ENCODE data around the gene C18orf63. TPM values are rescaled to one million over a fixed set of nuclear protein-coding genes. Genes with fewer than 3 reads are reported as not detected.
"Not testable (repeated sequence)": the region's sequence is repeated elsewhere in the genome, so short reads cannot be mapped to it uniquely, and the experiment has no call there.

Gene C18orf63
- total RNA-seq, 4 donors from 2014 or later = not detected

DNA sequence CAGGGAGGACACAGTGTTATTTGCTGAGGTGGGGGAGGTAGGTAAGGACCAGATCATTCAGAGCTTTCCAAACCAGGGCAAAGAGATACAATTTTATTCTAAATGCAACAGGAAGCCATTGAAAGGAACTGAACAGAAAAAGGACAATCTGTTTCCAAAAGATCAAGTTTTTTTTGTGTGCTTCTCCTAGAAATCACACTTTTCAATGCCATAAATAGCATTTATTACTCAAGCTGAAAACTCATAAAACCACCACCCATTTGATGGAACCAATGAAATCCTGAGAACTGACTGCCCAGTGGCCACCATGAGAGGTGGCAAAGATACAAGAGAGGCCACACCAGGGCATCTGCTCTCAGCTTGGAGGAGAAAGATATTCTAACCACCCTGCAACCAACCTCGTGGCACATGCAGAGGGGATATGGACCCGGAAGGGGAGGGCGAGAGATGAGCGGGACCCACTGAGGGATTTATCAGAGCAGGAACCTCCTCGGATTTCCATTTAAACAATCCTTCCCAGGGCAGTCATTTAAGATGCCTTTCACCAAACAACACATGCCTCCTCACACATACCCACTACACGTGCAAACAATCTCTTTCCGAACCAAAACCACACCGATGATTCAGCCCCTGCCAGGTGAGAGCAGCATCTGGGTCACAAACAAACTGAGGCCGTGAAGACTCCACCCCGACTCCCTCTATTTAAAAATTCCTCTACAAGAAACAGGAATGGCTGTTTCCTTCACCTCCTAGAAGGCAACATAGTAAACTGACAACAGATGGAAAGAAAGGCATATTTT is 32.7 kb upstream of the C18orf63 start:
- Histone ChIP-seq H3K27ac (peak overlapping the region in 3 of 4 donors; percentile 64 to 78 (median 68)), H3K36me3 (no peaks in the 10 kb centered on the region), H3K9me3 (no peaks in the 10 kb centered on the region), H3K27me3 (no peaks in the 10 kb centered on the region), H3K4me3 (no peak overlapping the region), H3K4me1 (peaks cover 4 to 57% (median 32%) of the 10 kb centered on the region in 3 donors)
- WGBS, 2 donors (ENCODE audit: low coverage in 1 of 2) = 83 to 85% methylated on average over 6 to 8 of the region's 10 CpGs
- no peak for ATAC-seq
- TF ChIP-seq CTCF (IDR thresholded peaks at IDR 0.05) = no peak
- no peak for TF ChIP-seq POLR2A (IDR thresholded peaks at IDR 0.05)
- no peak for TF ChIP-seq POLR2AphosphoS5 (IDR thresholded peaks at IDR 0.05)

DNA sequence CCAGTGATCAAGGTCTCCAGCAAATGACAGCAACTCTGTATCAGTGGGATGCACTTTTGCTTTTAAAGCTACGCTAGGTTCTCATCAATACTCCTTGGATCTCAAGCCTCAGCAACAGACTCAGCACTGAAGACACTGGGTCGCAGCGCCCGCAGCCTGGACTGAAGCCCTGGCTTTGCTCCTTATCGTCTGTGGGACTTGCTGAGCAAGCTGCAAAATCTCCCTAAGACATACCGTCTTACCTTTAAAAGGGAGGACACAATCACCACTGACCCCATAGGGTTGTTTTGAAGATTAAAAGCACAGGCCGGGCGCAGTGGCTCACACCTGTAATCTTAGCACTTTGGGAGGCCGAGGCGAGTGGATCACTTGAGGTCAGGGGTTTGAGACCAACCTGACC is 32.0 kb upstream of the C18orf63 start:
- H3K4me1 ChIP-seq = peaks cover 4 to 64% (median 32%) of the 10 kb centered on the region in 3 donors
- no peaks in the 10 kb centered on the region for H3K27me3 ChIP-seq
- no peak for ATAC-seq
- no peaks in the 10 kb centered on the region for H3K9me3 ChIP-seq
- peak overlapping the region; percentile 26 to 78 (median 66) for H3K27ac ChIP-seq
- TF ChIP-seq CTCF (IDR thresholded peaks at IDR 0.05) (no peak), POLR2A (IDR thresholded peaks at IDR 0.05) (no peak), EP300 (IDR thresholded peaks at IDR 0.05) (no peak), POLR2AphosphoS5 (IDR thresholded peaks at IDR 0.05) (no peak)
- 60 to 79% methylated on average over 2 of the region's 10 CpGs for WGBS, 2 donors (ENCODE audit: low coverage in 1 of 2)
- H3K36me3 ChIP-seq = no peaks in the 10 kb centered on the region
- no peak overlapping the region for H3K4me3 ChIP-seq

- no peaks in the 10 kb centered on the region for H3K9me3 ChIP-seq
- peaks cover 4 to 70% (median 32%) of the 10 kb centered on the region in 3 donors for H3K4me1 ChIP-seq
- H3K36me3 ChIP-seq = no peaks in the 10 kb centered on the region
- H3K27me3 ChIP-seq = no peaks in the 10 kb centered on the region
- no peak for ATAC-seq
- TF ChIP-seq POLR2AphosphoS5 (IDR thresholded peaks at IDR 0.05) (no peak), CTCF (IDR thresholded peaks at IDR 0.05) (no peak), POLR2A (IDR thresholded peaks at IDR 0.05) (no peak), EP300 (IDR thresholded peaks at IDR 0.05) (no peak)
- WGBS, 2 donors (ENCODE audit: low coverage in 1 of 2) = 9 to 13% methylated on average over 4 to 8 of the region's 11 CpGs
- peak overlapping the region; percentile 18 to 24 for H3K4me3 ChIP-seq
- H3K27ac ChIP-seq = peak overlapping the region; percentile 78 to 87 (median 86)
Measured at GRCh38 chr18:74284191-74284979, 31.3 kb upstream of the C18orf63 start.

DNA sequence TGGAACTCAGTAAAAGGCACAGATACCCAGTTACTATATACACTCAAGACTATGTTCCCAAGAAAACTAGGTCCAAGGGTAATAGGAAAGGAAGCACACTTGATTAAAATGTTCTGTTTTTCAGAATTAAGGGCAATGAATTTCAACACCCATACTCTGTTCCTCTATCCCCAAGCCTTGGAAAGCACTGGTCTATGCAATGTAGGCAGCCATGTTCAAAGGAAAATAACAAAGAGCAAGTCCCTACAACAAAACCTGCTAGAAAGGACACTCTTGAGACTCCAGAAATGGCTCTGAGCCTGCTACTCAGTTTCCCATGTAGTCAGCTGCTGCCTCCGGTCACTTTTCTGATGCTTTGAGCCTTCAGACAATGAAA is 30.7 kb upstream of the C18orf63 start:
- 63 to 88% methylated on average over 1 of the region's 1 CpG for WGBS, 2 donors (ENCODE audit: low coverage in 1 of 2)
- Histone ChIP-seq H3K4me3 (no peak overlapping the region), H3K36me3 (no peaks in the 10 kb centered on the region), H3K4me1 (peaks cover 4 to 76% (median 32%) of the 10 kb centered on the region in 3 donors), H3K27ac (peak overlapping the region; percentile 78 to 87 (median 86)), H3K27me3 (no peaks in the 10 kb centered on the region), H3K9me3 (no peaks in the 10 kb centered on the region)
- ATAC-seq = no peak
- TF ChIP-seq CTCF (IDR thresholded peaks at IDR 0.05) = no peak
- TF ChIP-seq POLR2A (IDR thresholded peaks at IDR 0.05) = no peak
- no peak for TF ChIP-seq EP300 (IDR thresholded peaks at IDR 0.05)
- no peak for TF ChIP-seq POLR2AphosphoS5 (IDR thresholded peaks at IDR 0.05)

- H3K27me3 ChIP-seq, ATAC-seq, H3K9me3 ChIP-seq, H3K4me3 ChIP-seq, H3K36me3 ChIP-seq: not testable (repeated sequence)
- Histone ChIP-seq H3K4me1 (peaks cover 4 to 82% (median 32%) of the 10 kb centered on the region in 3 donors), H3K27ac (peak overlapping the region in 3 of 4 donors; percentile 78 to 87 (median 85))
- 67 to 96% methylated on average over 2 of the region's 3 CpGs for WGBS, 2 donors (ENCODE audit: low coverage in 1 of 2)
Measured at GRCh38 chr18:74285583-74285982, 30.1 kb upstream of the C18orf63 start.
